Fibroblast of skin of abdomen (primary cell): ENCODE results near the gene ADAMTS2.

Experiments
- DNase-seq: peaks from one replicate; pipeline ENCODE4 v3.0.0-alpha.2; 2013

Gene ADAMTS2

GRCh38 chr5:179265514-179266290 lies 79.6 kb downstream of the ADAMTS2 start:
- peak; percentile 99 for DNase-seq

DNA sequence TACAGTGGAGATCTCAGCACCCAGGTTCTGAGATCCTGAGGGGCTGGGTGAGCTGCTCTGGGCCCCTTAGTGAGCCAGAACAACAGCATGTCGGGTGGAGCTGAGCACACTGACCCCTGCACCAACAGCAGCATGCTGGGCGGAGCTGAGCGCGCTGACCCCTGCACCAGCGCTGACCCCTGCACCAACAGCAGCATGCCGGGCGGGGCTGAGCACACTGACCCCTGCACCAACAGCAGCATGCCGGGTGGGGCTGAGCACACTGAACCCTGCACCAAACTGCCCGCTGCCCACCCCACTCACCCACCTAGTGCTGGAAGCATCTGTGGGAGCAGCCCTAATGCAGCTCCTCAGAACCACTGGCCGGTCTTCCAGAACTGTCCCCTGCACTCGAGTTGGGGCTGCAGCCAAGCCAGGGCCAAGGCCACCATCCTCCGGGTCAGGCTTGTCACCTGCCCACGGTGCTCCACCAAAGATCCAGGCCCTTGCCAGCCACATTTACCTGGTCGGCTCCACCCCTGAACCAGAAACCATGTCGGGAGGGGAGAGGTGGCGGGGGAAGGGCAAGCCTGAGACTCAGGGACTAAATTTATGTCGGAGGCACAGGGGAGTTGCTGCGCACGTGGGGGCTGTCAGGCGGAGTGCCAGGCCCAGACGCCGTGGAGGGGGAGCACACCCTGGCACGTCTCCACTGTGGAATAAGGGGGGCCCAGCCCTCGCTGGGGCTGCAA lies 80.3 kb downstream of the ADAMTS2 start:
- DNase-seq = no peak

DNA sequence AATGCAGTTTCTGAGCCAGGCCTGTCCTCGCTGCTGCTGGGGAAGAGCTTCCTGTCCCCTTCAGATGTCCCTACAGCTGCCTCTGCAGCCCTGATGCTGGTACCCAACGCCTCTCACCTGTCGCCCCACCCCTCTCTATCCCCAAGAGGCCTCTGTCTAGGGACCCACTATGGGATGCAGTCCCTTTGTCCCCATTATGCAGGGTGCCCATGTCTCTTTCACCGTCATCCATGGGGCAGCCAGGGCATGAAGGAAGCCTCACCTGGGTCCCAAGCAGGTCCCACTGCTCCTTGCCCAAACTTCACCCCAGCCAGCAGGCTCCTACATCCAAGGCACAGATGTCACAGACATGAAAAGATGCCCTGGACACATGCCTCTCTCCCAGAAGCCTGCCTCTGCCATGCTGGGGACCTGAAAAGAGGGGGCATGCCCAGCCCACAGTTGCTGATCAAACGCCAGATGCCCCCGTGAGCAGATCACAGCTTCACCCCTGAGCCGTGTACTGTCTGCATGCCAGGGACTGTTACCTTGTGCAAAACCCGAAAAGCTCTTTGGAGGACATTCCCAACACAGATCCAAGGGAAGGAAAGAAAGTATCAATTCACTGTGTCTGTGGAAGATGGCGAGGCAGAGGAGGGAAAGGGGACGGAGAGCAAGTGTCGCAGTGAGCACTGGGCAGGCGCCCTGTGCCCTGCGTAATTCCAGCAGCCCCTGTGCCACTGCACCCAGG lies 81.0 kb downstream of the ADAMTS2 start:
- no peak for DNase-seq

GRCh38 chr5:179263391-179264052 lies 81.7 kb downstream of the ADAMTS2 start:
- no peak for DNase-seq

DNA sequence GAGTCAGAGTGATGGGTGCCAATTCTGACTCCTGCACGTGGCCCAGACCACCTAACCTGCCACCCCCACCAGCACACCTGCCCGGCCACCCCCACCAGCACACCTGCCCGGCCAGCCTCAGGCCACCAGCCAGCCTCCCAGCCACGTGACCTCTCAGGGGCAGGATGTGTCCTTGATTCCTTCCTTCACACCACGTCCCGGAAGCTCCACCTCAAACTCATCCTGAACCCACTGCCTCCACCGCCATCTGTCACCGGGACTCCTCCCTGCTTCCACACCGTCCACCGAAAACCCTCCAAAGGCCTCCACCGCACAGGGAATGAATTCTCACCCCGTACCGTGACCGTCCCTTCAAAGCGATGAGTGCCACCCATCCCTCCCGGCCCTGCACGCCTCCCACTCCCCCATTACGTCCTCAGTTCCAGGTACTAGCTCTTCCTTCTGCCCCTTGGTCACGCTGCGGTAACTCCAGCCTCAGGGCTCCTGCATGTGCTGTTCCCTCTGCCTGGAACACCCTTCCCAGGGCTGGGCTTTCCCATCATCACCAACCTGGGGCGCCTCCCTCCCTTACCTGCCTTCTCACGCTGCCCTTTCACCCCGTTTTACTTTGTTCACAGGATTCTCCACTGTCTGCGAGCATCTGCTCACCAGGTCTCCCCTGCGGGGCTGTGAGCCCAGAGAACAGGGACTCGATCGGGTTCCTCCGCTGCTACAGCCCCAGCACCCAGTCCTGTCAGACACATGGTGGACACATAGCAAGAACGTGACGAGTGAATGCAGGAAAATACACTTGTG lies 82.9 kb downstream of the ADAMTS2 start:
- DNase-seq = no peak

- DNase-seq = peak; percentile 27
Observed at GRCh38 chr5:179261301-179262125, 83.7 kb downstream of the ADAMTS2 start.

DNA sequence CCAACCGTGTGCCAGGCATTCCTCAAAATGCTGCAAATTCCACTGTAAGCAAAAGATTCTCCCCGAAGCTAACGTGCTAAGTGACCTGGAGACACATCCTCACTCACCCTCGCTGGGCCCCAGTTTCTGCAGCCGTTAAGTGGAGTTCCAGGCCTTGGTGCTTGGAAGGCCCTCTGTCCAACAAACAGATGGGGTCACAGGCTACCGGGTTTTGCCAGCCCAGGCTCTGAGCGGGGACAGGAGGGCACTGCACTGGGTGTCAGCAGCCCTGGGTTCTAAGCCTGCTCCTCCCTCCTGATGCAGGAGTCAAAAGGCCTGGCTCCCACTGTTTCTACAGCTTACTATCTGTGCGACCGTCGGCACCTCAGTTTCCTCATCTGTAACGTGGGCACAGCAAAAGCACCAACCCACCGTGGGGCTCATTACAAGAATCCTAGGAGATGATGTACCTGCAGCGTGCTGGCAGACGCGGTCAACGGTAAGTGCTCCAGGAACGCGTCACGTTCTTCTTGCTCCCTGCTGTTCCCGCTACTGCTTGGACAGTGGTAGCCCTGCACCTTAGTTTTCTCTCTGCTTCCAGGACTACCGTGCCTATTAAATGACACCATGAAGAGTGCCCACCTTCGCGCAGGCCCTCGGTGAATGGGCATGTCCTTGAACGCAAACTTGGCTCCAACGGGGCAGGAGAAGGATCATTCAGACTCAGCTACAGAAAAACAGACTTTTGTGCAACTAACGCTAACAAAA lies 84.8 kb downstream of the ADAMTS2 start:
- no peak for DNase-seq

GRCh38 chr5:179259731-179260323 lies 85.4 kb downstream of the ADAMTS2 start:
- DNase-seq = no peak

- peak; percentile 34 for DNase-seq
Observed at GRCh38 chr5:179258922-179259730, 86.1 kb downstream of the ADAMTS2 start.

- no peak for DNase-seq
Observed at GRCh38 chr5:179258001-179258921, 87.0 kb downstream of the ADAMTS2 start.

DNA sequence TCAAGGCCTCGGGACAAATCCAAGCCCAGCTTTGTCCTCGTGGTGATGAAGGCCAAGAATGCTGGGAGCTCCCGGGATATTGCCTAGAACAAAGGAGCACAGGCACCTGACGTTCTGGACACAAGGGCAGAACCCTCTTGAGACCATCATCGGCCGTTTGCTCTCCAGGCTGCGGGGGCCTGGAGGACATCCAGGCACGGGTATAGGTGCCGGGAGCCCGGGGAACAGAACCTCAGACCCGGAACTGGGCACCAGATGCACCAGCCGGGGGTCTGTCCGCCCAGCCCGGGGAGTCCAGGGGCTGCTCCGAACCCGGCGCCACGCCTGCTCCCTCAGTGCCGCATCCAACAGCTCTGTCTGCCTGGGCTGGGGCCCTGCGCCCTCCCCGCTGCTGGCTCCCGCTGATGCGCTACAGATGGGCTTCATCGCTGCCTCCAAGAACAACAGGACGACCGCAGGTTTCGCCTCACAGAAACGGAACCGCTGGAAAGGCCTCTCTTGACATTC lies 88.0 kb downstream of the ADAMTS2 start:
- peak; percentile 55 for DNase-seq

DNA sequence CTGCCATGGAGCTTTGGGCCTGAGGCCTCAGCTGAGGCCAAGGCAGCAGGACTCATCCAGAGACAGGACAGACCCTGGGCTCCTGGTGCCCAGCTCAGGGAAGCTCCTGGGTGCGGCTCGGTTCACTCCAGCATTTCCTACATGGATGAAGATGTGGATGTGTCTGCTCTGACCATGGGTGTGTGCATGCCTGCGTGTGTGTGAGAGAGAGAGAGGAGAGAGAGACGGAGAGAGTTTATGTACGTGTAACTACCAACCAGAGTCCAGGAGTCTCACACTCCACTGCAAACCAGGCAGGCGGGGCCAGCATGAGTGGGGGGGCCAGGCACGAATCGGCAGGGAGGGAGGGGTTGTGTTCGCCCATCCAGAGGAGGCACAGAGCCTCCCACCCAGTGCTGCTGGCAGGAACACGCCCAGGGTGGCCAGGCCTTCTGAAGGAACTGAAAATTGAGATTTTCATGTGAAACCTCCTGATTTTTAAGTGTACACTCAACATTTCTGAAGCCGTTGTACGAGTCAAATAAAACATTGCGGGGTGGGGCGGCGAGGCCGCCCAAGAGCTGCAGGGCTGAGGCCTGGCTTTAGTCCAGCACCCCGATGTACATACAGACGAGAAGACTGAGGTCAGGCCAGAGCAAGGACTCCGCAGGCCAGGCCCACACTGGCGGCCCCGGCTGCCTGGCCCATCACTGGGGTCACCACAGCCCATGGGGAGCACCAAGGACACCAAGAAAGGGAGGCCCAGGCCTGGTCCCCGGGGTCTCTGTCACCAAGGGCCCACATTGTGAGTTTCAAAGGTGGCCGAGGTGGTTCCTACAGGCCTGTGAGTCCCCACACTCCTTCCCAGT lies 88.7 kb downstream of the ADAMTS2 start:
- DNase-seq = no peak

GRCh38 chr5:179255527-179256327 lies 89.5 kb downstream of the ADAMTS2 start:
- DNase-seq = no peak

- no peak for DNase-seq
Observed at GRCh38 chr5:179254638-179255271, 90.5 kb downstream of the ADAMTS2 start.

- DNase-seq = no peak
Observed at GRCh38 chr5:179253730-179254129, 91.5 kb downstream of the ADAMTS2 start.
